BJ (cell line): ENCODE measurements around the gene UBE4A. TPM values are rescaled to one million over a fixed set of nuclear protein-coding genes. Genes with fewer than 3 reads are reported as not detected.

Experiments used
- CTCF ChIA-PET: fragments of 350-600 bp; formaldehyde crosslinking; extraction: SDS; loops from one replicate; lab custom pipeline; 2021; ENCODE audit warnings: antibody characterized with exemption, inconsistent platforms; lab: Yijun Ruan, JAX
- POLR2A ChIA-PET: fragments of 300-600 bp; sonication (Branson Sonifier 250); formaldehyde crosslinking; extraction: SDS; loops from one replicate; lab custom pipeline; 2021; ENCODE audit warnings: antibody characterized with exemption; lab: Charles Lee
- DNase-seq: peaks from one replicate; pipeline ENCODE4 v3.0.0-alpha.2; 2011; ENCODE audit warnings: low read depth
- H3K27me3 ChIP-seq: 2 replicates; pipeline ENCODE4 v1.6.0; 2011; ENCODE audit warnings: low read length; ENCODE audit not compliant: control insufficient read depth, insufficient read depth
- H3K36me3 ChIP-seq: 2 replicates; pipeline ENCODE4 v1.5.1; 2011; ENCODE audit warnings: low read length; ENCODE audit not compliant: control insufficient read depth, insufficient read depth
- H3K4me3 ChIP-seq: 2 replicates; pipeline ENCODE4 v1.5.1; 2011; ENCODE audit warnings: low read depth, mild to moderate bottlenecking, control low read depth, low read length
- CTCF ChIP-seq: IDR thresholded peaks from 2 replicates; pipeline ENCODE4 v1.5.1; 2011; ENCODE audit warnings: low read depth, mild to moderate bottlenecking, control low read depth, inconsistent platforms, low read length, moderate library complexity; ENCODE audit not compliant: insufficient read depth
- polyA plus RNA-seq: library from polyadenylated mRNA; depleted of rRNA; stranded (reverse); fragments of >200 nt; gene quantifications from 2 replicates; pipeline ENCODE4 v1.2.3, GENCODE V29; 2011

Gene UBE4A
- polyA plus RNA-seq, 1 experiment = 15.9 TPM

GRCh38 chr11:118320515-118320914 is 38.9 kb upstream of the UBE4A start:
- CTCF ChIA-PET = no interaction called here

DNA sequence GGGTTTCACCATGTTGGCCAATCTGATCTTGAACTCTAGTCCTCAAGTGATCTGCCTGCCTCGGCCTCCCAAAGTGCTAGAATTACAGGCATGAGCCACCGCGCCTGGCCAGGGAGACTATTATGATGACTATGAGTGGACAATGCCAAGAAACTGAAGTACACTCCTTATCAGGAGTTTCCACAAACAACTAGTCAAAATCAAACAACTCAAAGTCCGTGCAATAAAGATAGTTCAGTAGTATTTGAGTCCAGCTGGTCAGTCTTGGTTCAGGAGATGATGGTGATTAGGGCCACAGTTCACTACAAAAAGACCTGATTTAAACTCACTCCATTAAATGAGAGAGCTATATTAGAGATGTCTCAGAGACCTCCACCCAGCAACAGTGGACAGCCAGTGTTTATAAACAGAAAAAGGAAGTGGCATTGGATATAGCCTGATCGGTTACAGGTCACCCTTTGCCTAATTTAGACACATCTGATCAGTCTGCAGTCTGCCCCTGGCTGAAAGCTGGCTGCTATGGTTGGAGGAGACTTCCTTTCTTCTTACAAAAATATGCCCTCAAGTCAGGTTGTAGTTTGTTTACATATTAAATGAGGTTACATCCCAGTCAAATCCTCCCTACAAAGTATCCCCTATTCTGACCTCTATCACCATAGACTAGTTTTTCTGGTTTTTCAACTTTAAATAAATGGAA is 37.9 kb upstream of the UBE4A start:
- TF ChIP-seq CTCF = no peak
- no peak for DNase-seq
- ChIA-PET POLR2A (no interaction called here), CTCF (no interaction called here)
- peaks cover 4% of the 10 kb centered on the region for H3K27me3 ChIP-seq
- H3K36me3 ChIP-seq = no peaks in the 10 kb centered on the region
- H3K4me3 ChIP-seq = no peak overlapping the region

More at GRCh38 chr11:118320515-118320914, 38.9 kb upstream of the UBE4A start:
- Histone ChIP-seq H3K36me3 (no peaks in the 10 kb centered on the region), H3K4me3 (no peak overlapping the region), H3K27me3 (peaks cover 4% of the 10 kb centered on the region)
- DNase-seq = no peak
- TF ChIP-seq CTCF = no peak
- POLR2A ChIA-PET = no interaction called here

DNA sequence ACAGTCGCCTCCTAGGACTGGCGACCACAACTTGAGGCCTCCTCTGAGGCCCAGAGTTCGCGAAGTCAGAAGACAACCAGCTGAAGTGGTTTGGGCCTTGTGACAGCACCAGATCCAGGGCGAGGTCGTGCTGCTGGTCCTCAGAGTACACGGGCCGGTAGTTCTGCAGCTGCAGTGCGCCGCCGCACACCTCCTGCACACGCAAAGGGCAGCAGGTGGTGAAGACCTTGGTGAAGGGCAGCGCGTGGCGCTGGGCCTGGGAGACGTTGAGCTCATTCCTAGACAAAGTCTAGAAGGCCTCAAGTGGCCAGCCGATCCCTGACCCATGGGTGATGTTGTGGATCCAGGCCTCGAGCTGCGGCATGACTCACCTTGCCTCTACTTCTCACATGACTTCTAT is 36.7 kb upstream of the UBE4A start:
- peaks cover 4% of the 10 kb centered on the region for H3K27me3 ChIP-seq
- ChIA-PET POLR2A (no interaction called here), CTCF (no interaction called here)
- DNase-seq = no peak
- no peak for TF ChIP-seq CTCF
- H3K4me3 ChIP-seq = no peak overlapping the region
- no peaks in the 10 kb centered on the region for H3K36me3 ChIP-seq

- Histone ChIP-seq H3K4me3 (no peak overlapping the region), H3K27me3 (no peaks in the 10 kb centered on the region), H3K36me3 (no peaks in the 10 kb centered on the region)
- DNase-seq = no peak
- ChIA-PET POLR2A (no interaction called here), CTCF (no interaction called here)
- TF ChIP-seq CTCF = no peak
Measured at GRCh38 chr11:118325283-118325682, 34.1 kb upstream of the UBE4A start.

DNA sequence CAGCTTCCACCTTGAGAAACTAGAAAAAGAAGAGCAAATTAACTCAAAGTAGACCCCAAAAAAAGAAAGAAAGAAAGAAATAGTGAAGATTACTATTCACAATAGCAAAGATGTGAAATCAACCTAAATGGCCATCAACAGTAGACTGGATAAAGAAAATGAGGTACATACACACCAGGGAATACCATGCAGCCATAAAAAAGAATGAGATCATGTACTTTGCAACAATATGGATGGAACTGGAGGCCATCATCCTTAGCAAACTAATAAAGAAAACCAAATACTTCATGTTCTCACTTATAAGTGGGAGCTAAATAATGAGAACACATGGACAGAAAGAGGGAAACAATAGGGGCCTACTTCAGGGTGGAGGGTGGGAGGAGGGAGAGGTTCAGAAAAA is 30.7 kb upstream of the UBE4A start:
- Histone ChIP-seq H3K4me3 (no peak overlapping the region), H3K27me3 (no peaks in the 10 kb centered on the region; the same call in 1 of the 2 replicates), H3K36me3 (no peaks in the 10 kb centered on the region)
- TF ChIP-seq CTCF = no peak
- POLR2A ChIA-PET = no interaction called here
- CTCF ChIA-PET = no interaction called here
- DNase-seq = no peak
